GM12801 (cell line): Measurements from ENCODE around the gene STK32C.

ENCODE experiments used
- CTCF ChIP-seq: IDR thresholded peaks from one replicate; pipeline ENCODE4 v1.5.1; 2011; ENCODE audit warnings: control low read depth; ENCODE audit not compliant: insufficient read length; ENCODE audit errors: extremely low read depth

STK32C gene

GRCh38 chr10:132239126-132240031 is 68.4 kb downstream of the STK32C start:
- TF ChIP-seq CTCF = no peak

- TF ChIP-seq CTCF = no peak
Measured at GRCh38 chr10:132238371-132239125, 69.2 kb downstream of the STK32C start.

GRCh38 chr10:132237871-132238270 is 69.9 kb downstream of the STK32C start:
- TF ChIP-seq CTCF = no peak

- TF ChIP-seq CTCF = no peak
Measured at GRCh38 chr10:132237396-132237795, 70.4 kb downstream of the STK32C start.

GRCh38 chr10:132236881-132237280 is 70.9 kb downstream of the STK32C start:
- TF ChIP-seq CTCF = no peak

GRCh38 chr10:132236161-132236560 is 71.6 kb downstream of the STK32C start:
- no peak for TF ChIP-seq CTCF

GRCh38 chr10:132234860-132235259 is 72.9 kb downstream of the STK32C start:
- no peak for TF ChIP-seq CTCF
